K562 (cell line): ENCODE data around the gene PEDS1. TPM values are rescaled to one million over a fixed set of nuclear protein-coding genes. Genes with fewer than 3 reads are reported as not detected.

Experiments used
- HNRNPUL1 ChIP-seq: fragments of 200-400 bp; formaldehyde crosslinking; IDR thresholded peaks from 2 replicates; pipeline ENCODE4 v1.6.1; 2017; ENCODE audit warnings: low read length
- MBD2 ChIP-seq: sonication (generic); IDR thresholded peaks from 2 replicates; pipeline ENCODE4 v1.6.1; 2016; ENCODE audit warnings: low read depth, borderline replicate concordance
- SREBF1 ChIP-seq: fragments of 150-350 bp; IDR thresholded peaks from 2 replicates; pipeline ENCODE4 v1.6.1; 2014; ENCODE audit warnings: antibody characterized with exemption, low read depth, low read length, borderline replicate concordance
- ZNF695 ChIP-seq: fragments of 450-650 bp; formaldehyde crosslinking; IDR thresholded peaks from 2 replicates; pipeline ENCODE4 v1.4.0; 2020; ENCODE audit warnings: mild to moderate bottlenecking, moderate library complexity
- polyA plus RNA-seq, 8 experiments: library from polyadenylated mRNA; depleted of rRNA in 4 of 8; stranded (reverse) in 5 of 8; unstranded in 3 of 8; fragments of >200 nt; fragmentation: Nextera tagmentation in 2 of 8; fragmentation: Illumina TruSeq in 1 of 8; extraction: Ambion mirVana in 2 of 8; extraction: Trizol in 1 of 8; gene quantifications; 2 replicates each; pipeline versions ENCODE4 v1.2.1 to v1.2.3, GENCODE V29; 2011 to 2014; ENCODE audit warnings: inconsistent platforms in 1 of 8, missing spikeins in 1 of 8
- total RNA-seq, 7 experiments: library from RNA; depleted of rRNA in 6 of 7; stranded (reverse); fragments of >200 nt in 6 of 7; fragmentation: Illumina TruSeq in 2 of 7; extraction: Trizol in 2 of 7; gene quantifications; 2 replicates each; pipeline versions ENCODE4 v1.2.1 to v1.2.3, GENCODE V29; 2011 to 2021; ENCODE audit warnings: low replicate concordance in 1 of 7
- TF ChIP-seq, protein P1 (sequence below): sonication (generic); formaldehyde crosslinking; IDR thresholded peaks from 2 replicates; pipeline ENCODE4 v1.8.1; 2023; ENCODE audit warnings: mild to moderate bottlenecking, missing genetic modification reagents, moderate library complexity
- TF ChIP-seq, protein P2 (sequence below): IDR thresholded peaks from 2 replicates; pipeline ENCODE4 v1.6.1; 2012; ENCODE audit warnings: low read depth, low read length, improper control_type of control experiment, borderline replicate concordance
- TF ChIP-seq, protein P3 (sequence below): fragments of 450-650 bp; IDR thresholded peaks from 2 replicates; pipeline ENCODE4 v1.6.1; 2016; ENCODE audit warnings: mild to moderate bottlenecking, moderate library complexity
- TF ChIP-seq, protein P4 (sequence below): sonication (generic); formaldehyde crosslinking; IDR thresholded peaks from 2 replicates; pipeline ENCODE4 v1.8.1; 2022; ENCODE audit warnings: missing genetic modification reagents

PEDS1 gene
- total and polyA plus RNA-seq, 9 of the 15 experiments (the other 6 are each of a cell fraction or from before 2014, with no cell fraction given), result 2.9 to 38.5 (median 24.2) TPM

DNA sequence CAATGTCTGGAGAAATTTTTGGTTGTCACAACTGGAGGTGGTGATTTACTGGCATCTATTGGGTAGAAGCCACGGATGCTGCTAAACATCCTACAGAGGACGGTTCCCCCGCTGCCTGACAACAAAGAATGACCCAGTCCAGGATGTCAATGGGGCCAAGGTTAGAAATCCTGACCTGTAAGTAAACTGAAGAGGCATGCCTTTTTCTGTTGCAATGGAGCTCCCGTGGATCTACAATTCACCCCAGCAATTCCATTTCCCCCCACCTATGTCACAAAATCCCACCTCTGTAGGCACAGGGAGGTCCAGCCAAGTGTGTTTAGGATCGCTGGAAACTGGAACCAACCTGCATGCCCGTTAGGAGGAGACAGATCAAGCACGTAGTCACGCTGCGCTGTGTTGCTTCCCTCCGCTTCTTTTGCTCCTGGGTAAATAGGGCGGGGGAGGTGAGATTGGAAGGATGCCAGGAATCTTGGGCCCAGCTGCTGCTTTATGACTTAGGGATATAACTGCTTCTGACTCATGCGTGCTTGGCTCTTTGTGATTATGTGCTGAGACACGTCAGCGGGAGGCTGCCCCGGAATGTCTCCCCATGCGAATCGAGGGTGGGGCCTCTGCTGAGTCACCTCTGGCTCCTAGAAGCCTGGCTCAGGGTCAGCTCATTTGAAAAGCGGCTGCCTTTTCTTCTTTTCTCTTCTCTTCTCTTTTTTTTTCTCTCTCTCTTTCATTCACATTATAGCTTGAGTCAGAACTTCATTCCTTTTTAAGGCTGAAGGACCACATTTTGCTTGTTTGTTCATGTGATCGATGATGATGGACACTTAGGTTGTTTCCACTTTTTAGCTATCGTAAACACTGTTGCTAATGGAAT is 12.4 kb upstream of the PEDS1 start (continued):
- TF ChIP-seq, protein P1, sequence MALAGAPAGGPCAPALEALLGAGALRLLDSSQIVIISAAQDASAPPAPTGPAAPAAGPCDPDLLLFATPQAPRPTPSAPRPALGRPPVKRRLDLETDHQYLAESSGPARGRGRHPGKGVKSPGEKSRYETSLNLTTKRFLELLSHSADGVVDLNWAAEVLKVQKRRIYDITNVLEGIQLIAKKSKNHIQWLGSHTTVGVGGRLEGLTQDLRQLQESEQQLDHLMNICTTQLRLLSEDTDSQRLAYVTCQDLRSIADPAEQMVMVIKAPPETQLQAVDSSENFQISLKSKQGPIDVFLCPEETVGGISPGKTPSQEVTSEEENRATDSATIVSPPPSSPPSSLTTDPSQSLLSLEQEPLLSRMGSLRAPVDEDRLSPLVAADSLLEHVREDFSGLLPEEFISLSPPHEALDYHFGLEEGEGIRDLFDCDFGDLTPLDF (CRISPR knock-in tag), result no peak
- TF ChIP-seq, protein P2, sequence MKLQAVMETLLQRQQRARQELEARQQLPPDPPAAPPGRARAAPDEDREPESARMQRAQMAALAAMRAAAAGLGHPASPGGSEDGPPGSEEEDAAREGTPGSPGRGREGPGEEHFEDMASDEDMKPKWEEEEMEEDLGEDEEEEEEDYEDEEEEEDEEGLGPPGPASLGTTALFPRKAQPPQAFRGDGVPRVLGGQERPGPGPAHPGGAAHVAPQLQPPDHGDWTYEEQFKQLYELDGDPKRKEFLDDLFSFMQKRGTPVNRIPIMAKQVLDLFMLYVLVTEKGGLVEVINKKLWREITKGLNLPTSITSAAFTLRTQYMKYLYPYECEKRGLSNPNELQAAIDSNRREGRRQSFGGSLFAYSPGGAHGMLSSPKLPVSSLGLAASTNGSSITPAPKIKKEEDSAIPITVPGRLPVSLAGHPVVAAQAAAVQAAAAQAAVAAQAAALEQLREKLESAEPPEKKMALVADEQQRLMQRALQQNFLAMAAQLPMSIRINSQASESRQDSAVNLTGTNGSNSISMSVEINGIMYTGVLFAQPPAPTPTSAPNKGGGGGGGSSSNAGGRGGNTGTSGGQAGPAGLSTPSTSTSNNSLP, result peak; percentile 62; the same call in 1 of the 2 replicates
- TF ChIP-seq HNRNPUL1 (no peak), SREBF1 (peak; percentile 94), MBD2 (peak; percentile 81), ZNF695 (CRISPR knock-in tag) (no peak)
- TF ChIP-seq, protein P3, sequence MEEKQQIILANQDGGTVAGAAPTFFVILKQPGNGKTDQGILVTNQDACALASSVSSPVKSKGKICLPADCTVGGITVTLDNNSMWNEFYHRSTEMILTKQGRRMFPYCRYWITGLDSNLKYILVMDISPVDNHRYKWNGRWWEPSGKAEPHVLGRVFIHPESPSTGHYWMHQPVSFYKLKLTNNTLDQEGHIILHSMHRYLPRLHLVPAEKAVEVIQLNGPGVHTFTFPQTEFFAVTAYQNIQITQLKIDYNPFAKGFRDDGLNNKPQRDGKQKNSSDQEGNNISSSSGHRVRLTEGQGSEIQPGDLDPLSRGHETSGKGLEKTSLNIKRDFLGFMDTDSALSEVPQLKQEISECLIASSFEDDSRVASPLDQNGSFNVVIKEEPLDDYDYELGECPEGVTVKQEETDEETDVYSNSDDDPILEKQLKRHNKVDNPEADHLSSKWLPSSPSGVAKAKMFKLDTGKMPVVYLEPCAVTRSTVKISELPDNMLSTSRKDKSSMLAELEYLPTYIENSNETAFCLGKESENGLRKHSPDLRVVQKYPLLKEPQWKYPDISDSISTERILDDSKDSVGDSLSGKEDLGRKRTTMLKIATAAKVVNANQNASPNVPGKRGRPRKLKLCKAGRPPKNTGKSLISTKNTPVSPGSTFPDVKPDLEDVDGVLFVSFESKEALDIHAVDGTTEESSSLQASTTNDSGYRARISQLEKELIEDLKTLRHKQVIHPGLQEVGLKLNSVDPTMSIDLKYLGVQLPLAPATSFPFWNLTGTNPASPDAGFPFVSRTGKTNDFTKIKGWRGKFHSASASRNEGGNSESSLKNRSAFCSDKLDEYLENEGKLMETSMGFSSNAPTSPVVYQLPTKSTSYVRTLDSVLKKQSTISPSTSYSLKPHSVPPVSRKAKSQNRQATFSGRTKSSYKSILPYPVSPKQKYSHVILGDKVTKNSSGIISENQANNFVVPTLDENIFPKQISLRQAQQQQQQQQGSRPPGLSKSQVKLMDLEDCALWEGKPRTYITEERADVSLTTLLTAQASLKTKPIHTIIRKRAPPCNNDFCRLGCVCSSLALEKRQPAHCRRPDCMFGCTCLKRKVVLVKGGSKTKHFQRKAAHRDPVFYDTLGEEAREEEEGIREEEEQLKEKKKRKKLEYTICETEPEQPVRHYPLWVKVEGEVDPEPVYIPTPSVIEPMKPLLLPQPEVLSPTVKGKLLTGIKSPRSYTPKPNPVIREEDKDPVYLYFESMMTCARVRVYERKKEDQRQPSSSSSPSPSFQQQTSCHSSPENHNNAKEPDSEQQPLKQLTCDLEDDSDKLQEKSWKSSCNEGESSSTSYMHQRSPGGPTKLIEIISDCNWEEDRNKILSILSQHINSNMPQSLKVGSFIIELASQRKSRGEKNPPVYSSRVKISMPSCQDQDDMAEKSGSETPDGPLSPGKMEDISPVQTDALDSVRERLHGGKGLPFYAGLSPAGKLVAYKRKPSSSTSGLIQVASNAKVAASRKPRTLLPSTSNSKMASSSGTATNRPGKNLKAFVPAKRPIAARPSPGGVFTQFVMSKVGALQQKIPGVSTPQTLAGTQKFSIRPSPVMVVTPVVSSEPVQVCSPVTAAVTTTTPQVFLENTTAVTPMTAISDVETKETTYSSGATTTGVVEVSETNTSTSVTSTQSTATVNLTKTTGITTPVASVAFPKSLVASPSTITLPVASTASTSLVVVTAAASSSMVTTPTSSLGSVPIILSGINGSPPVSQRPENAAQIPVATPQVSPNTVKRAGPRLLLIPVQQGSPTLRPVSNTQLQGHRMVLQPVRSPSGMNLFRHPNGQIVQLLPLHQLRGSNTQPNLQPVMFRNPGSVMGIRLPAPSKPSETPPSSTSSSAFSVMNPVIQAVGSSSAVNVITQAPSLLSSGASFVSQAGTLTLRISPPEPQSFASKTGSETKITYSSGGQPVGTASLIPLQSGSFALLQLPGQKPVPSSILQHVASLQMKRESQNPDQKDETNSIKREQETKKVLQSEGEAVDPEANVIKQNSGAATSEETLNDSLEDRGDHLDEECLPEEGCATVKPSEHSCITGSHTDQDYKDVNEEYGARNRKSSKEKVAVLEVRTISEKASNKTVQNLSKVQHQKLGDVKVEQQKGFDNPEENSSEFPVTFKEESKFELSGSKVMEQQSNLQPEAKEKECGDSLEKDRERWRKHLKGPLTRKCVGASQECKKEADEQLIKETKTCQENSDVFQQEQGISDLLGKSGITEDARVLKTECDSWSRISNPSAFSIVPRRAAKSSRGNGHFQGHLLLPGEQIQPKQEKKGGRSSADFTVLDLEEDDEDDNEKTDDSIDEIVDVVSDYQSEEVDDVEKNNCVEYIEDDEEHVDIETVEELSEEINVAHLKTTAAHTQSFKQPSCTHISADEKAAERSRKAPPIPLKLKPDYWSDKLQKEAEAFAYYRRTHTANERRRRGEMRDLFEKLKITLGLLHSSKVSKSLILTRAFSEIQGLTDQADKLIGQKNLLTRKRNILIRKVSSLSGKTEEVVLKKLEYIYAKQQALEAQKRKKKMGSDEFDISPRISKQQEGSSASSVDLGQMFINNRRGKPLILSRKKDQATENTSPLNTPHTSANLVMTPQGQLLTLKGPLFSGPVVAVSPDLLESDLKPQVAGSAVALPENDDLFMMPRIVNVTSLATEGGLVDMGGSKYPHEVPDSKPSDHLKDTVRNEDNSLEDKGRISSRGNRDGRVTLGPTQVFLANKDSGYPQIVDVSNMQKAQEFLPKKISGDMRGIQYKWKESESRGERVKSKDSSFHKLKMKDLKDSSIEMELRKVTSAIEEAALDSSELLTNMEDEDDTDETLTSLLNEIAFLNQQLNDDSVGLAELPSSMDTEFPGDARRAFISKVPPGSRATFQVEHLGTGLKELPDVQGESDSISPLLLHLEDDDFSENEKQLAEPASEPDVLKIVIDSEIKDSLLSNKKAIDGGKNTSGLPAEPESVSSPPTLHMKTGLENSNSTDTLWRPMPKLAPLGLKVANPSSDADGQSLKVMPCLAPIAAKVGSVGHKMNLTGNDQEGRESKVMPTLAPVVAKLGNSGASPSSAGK, result peak; percentile 83
- TF ChIP-seq, protein P4, sequence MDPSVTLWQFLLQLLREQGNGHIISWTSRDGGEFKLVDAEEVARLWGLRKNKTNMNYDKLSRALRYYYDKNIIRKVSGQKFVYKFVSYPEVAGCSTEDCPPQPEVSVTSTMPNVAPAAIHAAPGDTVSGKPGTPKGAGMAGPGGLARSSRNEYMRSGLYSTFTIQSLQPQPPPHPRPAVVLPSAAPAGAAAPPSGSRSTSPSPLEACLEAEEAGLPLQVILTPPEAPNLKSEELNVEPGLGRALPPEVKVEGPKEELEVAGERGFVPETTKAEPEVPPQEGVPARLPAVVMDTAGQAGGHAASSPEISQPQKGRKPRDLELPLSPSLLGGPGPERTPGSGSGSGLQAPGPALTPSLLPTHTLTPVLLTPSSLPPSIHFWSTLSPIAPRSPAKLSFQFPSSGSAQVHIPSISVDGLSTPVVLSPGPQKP (CRISPR knock-in tag), result no peak
